Mucosa of rectum (tissue), 2 donors: Measurements from ENCODE around the gene C16orf96.

Experiments
- H3K27ac ChIP-seq, 2 donors: one replicate each; pipeline ENCODE4 v1.7.0; 2013; ENCODE audit warnings: inconsistent platforms in 2 of 2, low read depth in 2 of 2, low read length in 2 of 2
- H3K27me3 ChIP-seq, 2 donors: one replicate each; pipeline ENCODE4 v1.7.0; 2013; ENCODE audit warnings: low read length in 2 of 2; ENCODE audit not compliant: control insufficient read depth in 2 of 2, insufficient read depth in 2 of 2
- H3K36me3 ChIP-seq, 2 donors: one replicate each; pipeline ENCODE4 v1.7.0; 2013; ENCODE audit warnings: low read length in 2 of 2; ENCODE audit not compliant: control insufficient read depth in 2 of 2, insufficient read depth in 2 of 2
- H3K4me1 ChIP-seq, 2 donors: one replicate each; pipeline ENCODE4 v1.7.0; 2013; ENCODE audit warnings: low read length in 2 of 2, mild to moderate bottlenecking in 1 of 2; ENCODE audit not compliant: control insufficient read depth in 2 of 2, insufficient read depth in 2 of 2
- H3K4me3 ChIP-seq, 2 donors: one replicate each; pipeline ENCODE4 v1.7.0; 2013; ENCODE audit warnings: low read length in 2 of 2
- H3K9ac ChIP-seq, 2 donors: one replicate each; pipeline ENCODE4 v1.7.0; 2013; ENCODE audit warnings: low read length in 2 of 2, low read depth in 1 of 2, mild to moderate bottlenecking in 1 of 2
- H3K9me3 ChIP-seq, 2 donors: one replicate each; pipeline ENCODE4 v1.7.0; 2013; ENCODE audit warnings: low read length in 2 of 2; ENCODE audit not compliant: control insufficient read depth in 2 of 2
- donor health status: healthy.
- donor health status: Normal muscosa, but diverticular disease.

The C16orf96 gene

DNA sequence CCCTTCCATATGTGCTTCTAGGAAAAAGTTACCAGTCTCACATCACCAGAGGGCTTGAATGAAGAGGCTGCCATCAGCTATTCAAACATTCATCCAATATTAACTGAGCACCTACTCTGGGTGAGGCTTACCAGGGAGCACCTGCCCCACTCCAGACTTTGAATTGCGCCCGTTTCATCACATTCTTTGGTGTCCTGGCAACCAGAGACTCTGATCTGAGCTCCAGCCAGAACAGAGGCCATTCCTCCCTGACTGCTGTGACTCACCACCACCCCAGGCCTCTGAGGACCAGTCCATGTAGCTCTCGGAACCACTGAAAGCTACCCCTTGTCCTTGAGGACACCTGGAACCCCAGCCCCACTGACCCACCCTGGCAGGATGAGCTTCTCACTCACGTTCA is at the start of gene C16orf96:
C16orf96 (plus strand) TSS at position 229 of the 400 bp plus-strand sequence; CDS start at position 379, 150 bp downstream.
- no peaks in the 10 kb centered on the region for H3K36me3 ChIP-seq
- H3K9me3 ChIP-seq, result no peaks in the 10 kb centered on the region
- no peaks in the 10 kb centered on the region for H3K4me1 ChIP-seq
- H3K27me3 ChIP-seq, result no peaks in the 10 kb centered on the region
- H3K4me3 ChIP-seq, result no peak within 1 kb of the TSS
- no peak within 1 kb of the TSS for H3K9ac ChIP-seq
- no peak within 1 kb of the TSS for H3K27ac ChIP-seq

GRCh38 chr16:4506450-4506849 is 49.7 kb upstream of the C16orf96 start:
- peaks cover 18 to 20% of the 10 kb centered on the region in 2 donors for H3K4me1 ChIP-seq
- H3K27me3 ChIP-seq, result no peaks in the 10 kb centered on the region
- no peak overlapping the region for H3K4me3 ChIP-seq
- H3K36me3 ChIP-seq, result peaks cover 36 to 41% of the 10 kb centered on the region in 2 donors
- peak overlapping the region in 1 of 2 donors; percentile 82 for H3K27ac ChIP-seq
- H3K9ac ChIP-seq, result peak overlapping the region in 1 of 2 donors; percentile 24
- H3K9me3 ChIP-seq, result no peaks in the 10 kb centered on the region

DNA sequence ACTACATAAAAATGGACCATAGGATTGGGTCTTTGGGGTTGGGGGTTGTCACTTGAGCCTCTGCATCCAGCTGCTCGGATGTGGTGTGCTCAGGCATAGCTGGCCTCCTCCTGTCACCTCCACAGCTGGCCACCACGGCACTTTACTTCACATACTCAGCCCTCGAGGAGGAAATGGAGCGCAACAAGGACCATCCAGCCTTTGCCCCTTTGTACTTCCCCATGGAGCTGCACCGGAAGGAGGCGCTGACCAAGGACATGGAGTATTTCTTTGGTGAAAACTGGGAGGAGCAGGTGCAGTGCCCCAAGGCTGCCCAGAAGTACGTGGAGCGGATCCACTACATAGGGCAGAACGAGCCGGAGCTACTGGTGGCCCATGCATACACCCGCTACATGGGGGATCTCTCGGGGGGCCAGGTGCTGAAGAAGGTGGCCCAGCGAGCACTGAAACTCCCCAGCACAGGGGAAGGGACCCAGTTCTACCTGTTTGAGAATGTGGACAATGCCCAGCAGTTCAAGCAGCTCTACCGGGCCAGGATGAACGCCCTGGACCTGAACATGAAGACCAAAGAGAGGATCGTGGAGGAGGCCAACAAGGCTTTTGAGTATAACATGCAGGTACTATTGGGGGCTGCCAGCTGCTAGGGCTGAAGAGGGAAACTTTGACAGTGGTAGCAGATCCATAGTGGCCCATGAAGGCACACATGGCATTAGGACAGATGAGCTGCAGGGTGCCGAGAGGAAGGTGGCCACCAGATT is 48.4 kb upstream of the C16orf96 start:
- H3K27ac ChIP-seq, result no peak overlapping the region
- H3K9ac ChIP-seq, result no peak overlapping the region
- H3K4me3 ChIP-seq, result no peak overlapping the region
- H3K9me3 ChIP-seq, result no peaks in the 10 kb centered on the region
- H3K4me1 ChIP-seq, result peaks cover 18 to 23% of the 10 kb centered on the region in 2 donors
- H3K36me3 ChIP-seq, result peaks cover 48 to 52% of the 10 kb centered on the region in 2 donors
- no peaks in the 10 kb centered on the region for H3K27me3 ChIP-seq

GRCh38 chr16:4508806-4509205 is 47.3 kb upstream of the C16orf96 start:
- Histone ChIP-seq H3K27me3 (no peaks in the 10 kb centered on the region), H3K4me3 (no peak overlapping the region), H3K27ac (no peak overlapping the region), H3K9ac (no peak overlapping the region), H3K36me3 (peaks cover 48 to 55% of the 10 kb centered on the region in 2 donors), H3K4me1 (peaks cover 18 to 24% of the 10 kb centered on the region in 2 donors), H3K9me3 (no peaks in the 10 kb centered on the region)

DNA sequence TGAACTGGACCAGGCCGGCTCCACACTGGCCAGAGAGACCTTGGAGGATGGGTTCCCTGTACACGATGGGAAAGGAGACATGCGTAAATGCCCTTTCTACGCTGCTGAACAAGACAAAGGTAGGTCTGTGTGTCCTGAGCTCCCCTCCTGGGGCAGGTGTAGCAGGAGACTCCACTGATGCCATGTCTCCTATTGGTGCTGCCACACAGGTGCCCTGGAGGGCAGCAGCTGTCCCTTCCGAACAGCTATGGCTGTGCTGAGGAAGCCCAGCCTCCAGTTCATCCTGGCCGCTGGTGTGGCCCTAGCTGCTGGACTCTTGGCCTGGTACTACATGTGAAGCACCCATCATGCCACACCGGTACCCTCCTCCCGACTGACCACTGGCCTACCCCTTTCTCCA is 46.7 kb upstream of the C16orf96 start:
- Histone ChIP-seq H3K4me1 (peaks cover 24 to 29% of the 10 kb centered on the region in 2 donors), H3K27me3 (no peaks in the 10 kb centered on the region), H3K27ac (no peak overlapping the region), H3K9ac (no peak overlapping the region), H3K9me3 (no peaks in the 10 kb centered on the region), H3K4me3 (no peak overlapping the region), H3K36me3 (peaks cover 48 to 55% of the 10 kb centered on the region in 2 donors)

GRCh38 chr16:4510131-4510530 is 46.0 kb upstream of the C16orf96 start:
- no peak overlapping the region for H3K9ac ChIP-seq
- H3K4me3 ChIP-seq, result no peak overlapping the region
- H3K9me3 ChIP-seq, result no peaks in the 10 kb centered on the region
- H3K36me3 ChIP-seq, result peaks cover 48 to 55% of the 10 kb centered on the region in 2 donors
- peaks cover 27 to 32% of the 10 kb centered on the region in 2 donors for H3K4me1 ChIP-seq
- H3K27me3 ChIP-seq, result no peaks in the 10 kb centered on the region
- no peak overlapping the region for H3K27ac ChIP-seq

GRCh38 chr16:4510747-4511426 is 45.3 kb upstream of the C16orf96 start:
- Histone ChIP-seq H3K9ac (peak overlapping the region in 1 of 2 donors; percentile 29), H3K4me3 (no peak overlapping the region), H3K9me3 (no peaks in the 10 kb centered on the region), H3K36me3 (peaks cover 48 to 49% of the 10 kb centered on the region in 2 donors), H3K4me1 (peaks cover 26 to 27% of the 10 kb centered on the region in 2 donors), H3K27me3 (no peaks in the 10 kb centered on the region), H3K27ac (peak overlapping the region; percentile 28 to 44)

DNA sequence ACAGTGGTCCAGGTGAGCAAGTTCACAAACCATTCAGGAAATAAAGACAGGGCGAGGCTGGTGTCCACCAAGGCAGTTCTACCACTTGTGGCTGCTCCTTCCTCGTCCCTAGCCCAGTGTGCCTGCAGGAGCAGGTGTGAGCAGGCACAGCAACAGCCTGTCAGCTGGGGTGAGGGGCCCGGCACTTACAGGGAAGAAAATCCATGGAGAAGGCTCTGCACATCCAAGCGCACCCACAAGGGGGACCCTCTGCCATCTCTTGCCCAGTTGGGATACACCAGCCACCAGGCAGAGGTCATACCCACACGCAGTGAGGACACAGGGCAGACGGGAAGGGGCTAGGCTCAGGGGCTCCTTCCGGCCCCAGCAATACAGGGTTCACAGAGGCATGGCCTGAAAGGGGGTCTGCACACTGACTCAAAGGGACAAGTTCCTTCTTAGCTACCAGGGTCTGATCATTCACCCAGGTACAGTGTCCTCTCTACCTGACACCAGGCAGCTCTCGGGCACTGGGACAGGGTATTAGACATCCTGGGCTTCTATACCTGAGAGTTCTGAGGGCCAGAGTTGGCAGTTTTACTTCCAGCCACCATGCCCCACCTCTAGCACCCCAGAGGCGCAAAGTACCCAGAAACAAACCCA is 44.6 kb upstream of the C16orf96 start:
- no peaks in the 10 kb centered on the region for H3K27me3 ChIP-seq
- no peaks in the 10 kb centered on the region for H3K9me3 ChIP-seq
- no peak overlapping the region for H3K4me3 ChIP-seq
- H3K36me3 ChIP-seq, result peaks cover 48% of the 10 kb centered on the region in 2 donors
- peaks cover 21 to 22% of the 10 kb centered on the region in 2 donors for H3K4me1 ChIP-seq
- peak overlapping the region; percentile 28 to 44 for H3K27ac ChIP-seq
- peak overlapping the region in 1 of 2 donors; percentile 29 for H3K9ac ChIP-seq

DNA sequence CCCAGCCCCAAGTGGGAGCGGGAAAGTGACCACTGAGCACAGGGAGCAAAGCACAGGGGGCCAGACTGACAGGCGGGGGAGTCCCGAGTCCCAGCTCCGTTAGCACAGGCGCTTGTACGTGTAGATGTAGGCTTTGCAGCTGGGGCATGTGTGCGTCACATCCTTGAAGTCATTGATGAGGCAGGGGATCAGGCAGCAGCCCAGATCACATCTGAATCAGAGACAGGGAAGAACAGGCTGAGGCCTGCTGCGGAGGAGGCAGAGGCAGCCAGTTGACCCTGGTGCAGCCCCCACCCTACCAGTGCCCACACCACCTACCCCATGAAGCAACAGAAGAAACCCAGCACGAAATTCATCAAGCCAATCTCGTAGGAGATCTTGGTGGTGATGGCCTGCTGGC is 43.7 kb upstream of the C16orf96 start:
- Histone ChIP-seq H3K27ac (no peak overlapping the region), H3K36me3 (peaks cover 43 to 46% of the 10 kb centered on the region in 2 donors), H3K27me3 (no peaks in the 10 kb centered on the region), H3K4me1 (peaks cover 20 to 22% of the 10 kb centered on the region in 2 donors), H3K9ac (no peak overlapping the region), H3K9me3 (no peaks in the 10 kb centered on the region), H3K4me3 (no peak overlapping the region)
